Measurements from ENCODE around the gene IFITM1.
"Not testable (repeated sequence)": the region's sequence is repeated elsewhere in the genome, so short reads cannot be mapped to it uniquely, and the experiment has no call there.

Gene IFITM1

DNA sequence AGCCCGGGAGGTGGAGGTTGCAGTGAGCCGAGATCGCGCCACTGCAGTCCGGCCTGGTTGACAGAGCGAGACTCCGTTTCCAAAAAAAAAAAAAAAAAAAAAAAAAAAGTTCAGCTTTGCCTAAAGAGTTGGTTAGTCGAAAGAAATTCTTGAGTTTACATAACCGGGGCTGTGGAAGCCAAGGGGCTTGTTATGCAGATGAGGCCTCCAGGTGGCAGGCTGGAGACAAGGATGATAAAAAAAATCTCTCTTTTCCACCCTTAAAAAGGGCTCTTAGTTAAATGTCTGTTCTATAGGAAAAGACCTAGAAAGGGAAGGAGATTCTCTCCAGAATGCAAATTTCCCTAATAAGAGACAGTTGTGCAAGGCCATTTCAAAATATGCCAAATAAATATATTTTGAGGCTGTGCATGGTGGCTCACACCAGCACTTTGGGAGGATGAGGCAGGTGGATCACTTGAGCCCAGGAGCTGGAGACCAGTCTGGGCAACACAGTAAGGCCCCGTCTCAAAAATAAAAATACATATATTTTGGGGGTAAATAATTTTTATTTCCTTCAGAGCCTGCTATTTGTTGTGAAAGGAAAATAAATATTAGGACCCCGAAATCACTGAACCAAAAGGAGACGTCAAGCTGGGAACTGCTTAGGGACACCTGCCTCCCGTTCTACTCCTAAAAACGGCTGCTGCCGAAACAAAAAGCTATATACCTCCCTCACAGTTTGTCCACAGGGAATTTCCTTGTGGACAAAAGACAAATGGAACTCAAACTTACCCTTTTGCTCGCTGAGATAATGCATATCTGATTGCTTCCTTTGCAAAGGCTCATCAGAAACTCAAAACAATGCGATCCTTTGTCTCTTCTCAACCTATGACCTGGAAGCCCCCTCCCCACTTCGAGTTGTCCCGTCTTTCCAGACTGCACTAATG is 8.7 kb upstream of the IFITM1 start:
- in situ Hi-C loops (cut with HindIII; ENCODE audit: low pct_ligation_motif_present, low pct_unique_long_range_greater_than_20kb, low sequenced_read_pairs), result no loop called here
- peak; percentile 57 for DNase-seq

DNA sequence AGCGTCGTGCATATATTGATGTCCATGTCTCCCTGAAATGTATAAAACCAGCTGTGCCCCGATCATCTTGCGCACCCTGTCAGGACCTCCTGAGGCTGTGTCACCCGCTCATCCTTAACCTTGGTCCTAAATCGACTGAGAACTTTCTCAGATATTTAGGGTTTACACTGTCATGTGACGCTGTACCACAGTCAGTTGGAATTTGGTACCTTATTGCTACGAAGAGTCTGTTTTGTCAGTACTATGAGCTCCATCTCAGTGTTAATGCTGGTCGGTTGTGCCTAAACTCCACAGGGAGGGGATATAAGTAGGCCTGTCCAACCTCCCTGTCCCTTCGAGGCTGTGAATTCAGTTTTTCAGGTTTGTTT is 8.0 kb upstream of the IFITM1 start:
- in situ Hi-C loops (cut with HindIII; ENCODE audit: low pct_ligation_motif_present, low pct_unique_long_range_greater_than_20kb, low sequenced_read_pairs), result no loop called here
- DNase-seq, result no peak

DNA sequence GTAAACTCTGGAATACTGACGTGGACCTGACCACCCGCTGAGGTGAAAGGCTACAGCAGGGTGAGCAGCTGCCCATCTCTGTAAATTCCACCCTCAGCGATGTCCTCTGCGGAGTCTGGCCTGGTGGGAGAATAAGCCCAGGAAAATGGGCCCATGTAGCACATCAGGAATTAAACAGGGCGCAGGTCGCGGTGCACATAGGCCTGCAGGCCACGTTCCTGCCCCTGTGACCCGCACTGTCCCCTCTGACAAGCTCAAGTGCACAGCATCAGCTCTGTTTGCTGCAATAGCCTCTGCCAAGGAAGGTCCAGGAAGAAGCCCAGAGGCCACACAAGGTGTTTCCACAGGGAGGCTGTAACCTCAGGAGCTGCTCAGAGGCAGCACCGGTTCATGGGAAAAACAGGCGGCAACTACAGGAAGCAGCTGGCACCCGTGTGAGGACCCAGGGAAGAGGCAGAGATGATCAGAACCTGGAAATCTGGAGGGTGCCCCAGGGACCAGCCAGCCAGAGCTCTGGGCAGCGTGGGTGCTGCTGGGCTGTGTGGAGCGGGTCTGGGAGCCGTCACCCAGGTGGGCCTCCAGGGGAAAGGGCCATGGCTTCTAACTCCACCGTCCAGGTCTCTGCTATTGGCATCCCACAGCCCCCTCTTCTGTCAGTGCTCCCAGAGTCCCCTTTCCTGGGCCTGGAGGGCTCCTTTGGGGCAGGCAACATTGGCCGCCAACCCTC is 7.0 kb upstream of the IFITM1 start:
- no peak for DNase-seq
- in situ Hi-C loops (cut with HindIII; ENCODE audit: low pct_ligation_motif_present, low pct_unique_long_range_greater_than_20kb, low sequenced_read_pairs), result no loop called here

DNA sequence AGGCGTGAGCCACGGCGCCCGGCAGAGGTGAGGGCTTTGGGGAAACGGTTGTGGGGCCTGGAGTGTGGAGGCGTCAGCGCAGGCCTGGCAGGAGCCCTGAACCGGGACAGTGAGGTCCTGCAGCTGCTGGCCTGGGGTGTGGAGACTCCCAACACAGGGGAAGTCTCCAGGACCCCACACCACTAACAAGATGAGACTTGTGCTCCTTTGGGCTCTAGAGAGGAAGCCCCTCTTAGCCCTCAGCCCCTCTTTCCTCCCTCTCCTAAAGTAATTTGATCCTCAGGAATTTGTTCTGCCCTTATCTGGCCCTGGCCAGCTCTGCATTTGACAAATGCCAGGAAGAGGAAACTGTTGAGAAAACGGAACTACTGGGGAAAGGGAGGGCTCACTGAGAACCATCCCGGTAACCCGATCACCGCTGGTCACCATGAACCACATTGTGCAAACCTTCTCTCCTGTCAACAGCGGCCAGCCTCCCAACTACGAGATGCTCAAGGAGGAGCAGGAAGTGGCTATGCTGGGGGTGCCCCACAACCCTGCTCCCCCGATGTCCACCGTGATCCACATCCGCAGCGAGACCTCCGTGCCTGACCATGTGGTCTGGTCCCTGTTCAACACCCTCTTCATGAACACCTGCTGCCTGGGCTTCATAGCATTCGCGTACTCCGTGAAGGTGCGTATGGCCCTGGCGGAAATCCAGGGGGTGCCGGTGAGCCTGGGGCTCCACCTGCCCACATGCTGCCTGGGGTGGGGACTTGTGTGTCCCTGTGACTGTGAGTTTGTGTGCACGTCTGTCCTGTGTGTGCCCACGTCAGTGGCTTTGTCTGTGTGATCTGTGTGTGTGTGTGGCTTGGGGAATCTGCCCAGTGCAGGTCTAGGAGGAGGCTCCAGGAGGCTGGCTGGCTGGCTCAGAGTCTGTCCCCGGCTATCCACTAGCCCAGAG is 5.8 kb upstream of the IFITM1 start, which contains the start of gene IFITM2:
IFITM2 (plus strand) TSS at position 51 of the 943 bp plus-strand sequence; CDS start at position 428, 377 bp downstream.
- DNase-seq, result peak; percentile 58
- in situ Hi-C loops (cut with HindIII; ENCODE audit: low pct_ligation_motif_present, low pct_unique_long_range_greater_than_20kb, low sequenced_read_pairs), result not testable (repeated sequence)

DNA sequence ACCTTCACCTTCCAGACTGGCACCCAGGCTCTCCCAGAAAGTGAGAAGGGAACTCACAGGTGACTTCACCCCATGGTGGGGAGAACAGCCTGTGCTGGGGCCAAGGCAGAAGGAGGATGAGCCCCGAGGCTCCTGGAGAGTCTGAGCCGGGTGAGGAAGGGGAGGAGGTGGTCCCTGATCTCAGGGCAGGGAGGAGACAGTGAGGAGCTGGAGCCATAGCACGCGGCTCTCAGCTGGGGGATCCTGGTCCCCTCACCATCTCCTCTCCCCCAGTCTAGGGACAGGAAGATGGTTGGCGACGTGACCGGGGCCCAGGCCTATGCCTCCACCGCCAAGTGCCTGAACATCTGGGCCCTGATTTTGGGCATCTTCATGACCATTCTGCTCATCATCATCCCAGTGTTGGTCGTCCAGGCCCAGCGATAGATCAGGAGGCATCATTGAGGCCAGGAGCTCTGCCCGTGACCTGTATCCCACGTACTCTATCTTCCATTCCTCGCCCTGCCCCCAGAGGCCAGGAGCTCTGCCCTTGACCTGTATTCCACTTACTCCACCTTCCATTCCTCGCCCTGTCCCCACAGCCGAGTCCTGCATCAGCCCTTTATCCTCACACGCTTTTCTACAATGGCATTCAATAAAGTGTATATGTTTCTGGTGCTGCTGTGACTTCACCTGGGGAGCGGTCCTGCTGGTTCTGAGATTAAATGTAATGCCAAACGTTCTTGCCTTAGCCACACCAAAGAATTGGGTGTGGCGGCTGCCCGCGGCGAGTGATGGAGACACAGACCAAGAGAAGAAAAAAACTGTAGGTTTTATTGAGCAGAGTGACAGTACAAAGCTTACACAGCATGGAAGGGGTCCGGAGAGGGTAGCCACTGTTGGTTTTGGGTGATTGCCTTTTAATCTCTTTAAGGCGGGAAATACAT is 4.8 kb upstream of the IFITM1 start:
- DNase-seq; in situ Hi-C loops (cut with HindIII; ENCODE audit: low pct_ligation_motif_present, low pct_unique_long_range_greater_than_20kb, low sequenced_read_pairs): not testable (repeated sequence)

DNA sequence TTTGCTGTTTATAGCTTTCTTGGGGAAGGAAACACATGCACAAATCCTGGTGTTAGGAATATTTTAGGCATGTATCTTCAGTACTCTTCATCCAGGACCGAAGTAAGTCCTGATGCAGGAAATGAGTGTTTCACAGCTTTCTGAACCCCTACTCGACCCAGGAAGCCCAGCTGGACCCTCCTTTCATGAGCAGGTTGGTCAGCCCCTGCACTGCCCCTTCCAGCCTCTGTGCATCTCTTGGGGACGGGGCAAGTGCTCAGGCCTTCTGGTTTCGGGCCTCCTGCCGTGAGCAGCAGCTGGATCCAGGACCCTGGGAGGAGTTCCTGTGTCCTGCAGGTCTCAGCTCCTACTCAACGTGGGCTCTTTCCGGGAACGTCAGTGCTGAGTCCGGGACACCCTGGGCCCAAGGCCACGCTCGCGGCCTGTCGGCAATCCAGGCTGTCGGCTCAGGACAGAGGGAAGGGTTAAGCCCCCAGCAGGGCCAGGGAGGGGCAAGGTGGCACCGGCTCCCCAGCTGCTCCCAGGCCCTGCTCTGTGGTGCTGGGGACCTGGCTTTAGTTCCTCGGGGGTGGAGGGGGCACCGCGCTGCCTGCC is 3.8 kb upstream of the IFITM1 start:
- DNase-seq, result peak; percentile 8
- in situ Hi-C loops (cut with HindIII; ENCODE audit: low pct_ligation_motif_present, low pct_unique_long_range_greater_than_20kb, low sequenced_read_pairs), result not testable (repeated sequence)

DNA sequence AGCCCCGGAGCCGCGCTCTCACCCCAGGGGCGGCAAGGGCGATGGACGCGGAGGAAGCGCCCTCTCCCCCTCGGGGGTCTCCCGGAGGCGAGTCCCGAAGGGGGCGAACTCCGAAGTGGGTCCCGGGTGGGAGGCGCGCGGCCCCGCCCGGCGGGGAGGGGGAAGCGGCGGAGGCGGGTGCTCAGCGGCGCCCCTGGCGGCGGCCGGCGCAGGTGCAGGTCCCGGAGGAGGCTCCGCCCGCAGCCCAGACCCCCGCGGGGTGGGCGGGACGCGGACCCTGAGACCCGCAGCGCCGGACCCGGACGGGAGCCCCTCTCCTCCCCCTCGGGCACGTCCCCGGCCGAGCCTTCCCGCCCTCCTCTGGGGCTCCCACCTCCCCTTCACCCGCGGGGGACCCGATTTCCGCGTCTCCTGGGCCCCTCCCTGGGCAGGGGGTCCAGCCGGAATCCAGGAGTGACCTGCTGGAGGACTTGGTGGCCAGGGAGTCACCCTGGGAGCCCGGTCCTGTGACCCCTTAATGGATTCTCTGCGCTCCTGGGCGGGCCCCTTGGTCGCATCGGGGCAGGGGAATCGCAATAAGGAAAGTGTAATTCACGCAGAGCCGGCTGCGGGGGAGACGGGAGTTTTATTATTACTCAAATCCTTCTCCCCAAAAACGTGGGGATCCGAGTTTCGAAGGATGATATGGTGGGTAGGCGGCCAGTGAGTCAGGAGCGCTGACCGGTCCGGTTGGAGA is 2.7 kb upstream of the IFITM1 start:
- DNase-seq; in situ Hi-C loops (cut with HindIII; ENCODE audit: low pct_ligation_motif_present, low pct_unique_long_range_greater_than_20kb, low sequenced_read_pairs): not testable (repeated sequence)

DNA sequence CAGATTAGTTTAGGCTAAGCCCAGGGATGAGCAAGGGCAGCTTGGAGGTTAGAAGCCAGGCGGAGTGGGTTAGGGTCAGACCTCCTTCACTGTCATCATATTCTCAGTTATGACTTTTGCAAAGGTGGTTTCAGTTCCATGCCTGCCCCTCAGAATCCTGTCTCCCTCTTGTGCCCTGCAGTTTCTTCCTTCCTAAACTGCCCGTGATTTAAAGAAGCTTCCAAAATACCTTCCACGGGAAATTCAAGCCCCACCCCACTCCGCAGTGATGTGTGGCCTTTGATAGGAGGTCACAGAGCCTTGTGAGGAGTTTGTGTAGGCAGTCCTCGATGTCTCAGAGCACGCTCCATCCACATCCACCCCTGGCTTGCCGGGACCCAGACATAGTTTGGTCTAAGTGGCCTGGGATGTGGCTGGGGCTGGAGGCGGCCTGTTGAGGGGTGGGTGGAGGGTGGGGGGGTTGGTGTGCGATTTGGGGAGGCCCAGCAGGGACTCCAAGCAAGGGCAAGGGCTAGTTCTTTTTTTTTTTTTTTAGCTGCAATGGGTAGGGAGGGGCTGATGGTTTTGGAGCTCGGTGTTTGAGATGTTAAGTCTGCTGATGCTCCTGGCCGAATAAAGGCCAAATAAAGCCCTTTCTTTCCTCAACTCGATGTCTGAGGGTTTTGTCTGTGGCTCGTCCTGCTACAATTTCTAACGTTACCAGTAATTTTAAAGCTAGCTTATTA is 1.6 kb upstream of the IFITM1 start:
- DNase-seq, result no peak
- in situ Hi-C loops (cut with HindIII; ENCODE audit: low pct_ligation_motif_present, low pct_unique_long_range_greater_than_20kb, low sequenced_read_pairs), result no loop called here

DNA sequence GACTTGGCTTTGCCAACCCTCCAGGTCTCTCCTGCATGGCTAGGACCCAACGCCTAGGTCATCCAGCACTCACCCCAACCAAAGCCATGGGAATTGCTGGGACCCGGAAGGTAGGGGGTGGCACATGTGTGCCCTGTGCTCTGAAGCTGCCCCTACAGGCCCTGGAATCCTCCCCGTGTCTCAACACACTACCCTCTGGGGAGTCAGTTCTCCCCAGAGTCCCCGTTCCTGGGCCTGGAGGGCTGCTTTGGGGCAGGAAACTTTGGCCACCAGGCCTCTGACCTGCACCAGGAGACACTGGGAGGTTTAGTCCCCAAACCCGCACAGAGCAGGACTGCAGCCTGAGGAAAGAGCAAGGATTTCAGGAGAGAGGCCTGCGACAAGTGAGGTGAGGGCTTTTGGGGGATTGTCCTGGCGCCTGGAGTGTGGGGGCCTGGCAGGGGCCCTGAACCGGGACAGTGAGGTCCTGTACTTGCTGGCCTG is 495 bp upstream of the IFITM1 start:
- in situ Hi-C loops (cut with HindIII; ENCODE audit: low pct_ligation_motif_present, low pct_unique_long_range_greater_than_20kb, low sequenced_read_pairs), result no loop called here
- no peak for DNase-seq

DNA sequence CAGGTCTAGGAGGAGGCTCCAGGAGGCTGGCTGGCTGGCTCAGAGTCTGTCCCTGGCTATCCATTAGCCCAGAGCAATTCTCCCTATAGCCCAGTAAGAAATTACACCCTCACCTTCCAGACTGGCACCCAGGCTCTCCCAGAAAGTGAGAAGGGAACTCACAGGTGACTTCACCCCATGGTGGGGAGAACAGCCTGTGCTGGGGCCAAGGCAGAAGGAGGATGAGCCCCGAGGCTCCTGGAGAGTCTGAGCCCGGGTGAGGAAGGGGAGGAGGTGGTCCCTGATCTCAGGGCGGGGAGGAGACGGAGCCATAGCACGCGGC is 675 bp downstream of the IFITM1 start:
- DNase-seq; in situ Hi-C loops (cut with HindIII; ENCODE audit: low pct_ligation_motif_present, low pct_unique_long_range_greater_than_20kb, low sequenced_read_pairs): not testable (repeated sequence)

DNA sequence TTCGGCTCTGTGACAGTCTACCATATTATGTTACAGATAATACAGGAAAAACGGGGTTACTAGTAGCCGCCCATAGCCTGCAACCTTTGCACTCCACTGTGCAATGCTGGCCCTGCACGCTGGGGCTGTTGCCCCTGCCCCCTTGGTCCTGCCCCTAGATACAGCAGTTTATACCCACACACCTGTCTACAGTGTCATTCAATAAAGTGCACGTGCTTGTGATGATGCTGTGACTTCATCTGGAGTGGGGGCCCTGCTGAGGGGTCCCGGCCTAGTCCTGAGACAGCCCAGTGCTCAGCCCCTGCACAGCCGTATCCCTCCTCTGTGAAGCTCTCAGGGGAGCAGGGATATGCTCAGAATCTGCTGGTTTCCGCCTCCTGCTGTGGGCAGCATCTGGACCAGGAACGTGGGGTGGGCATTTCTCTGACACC is 1.2 kb downstream of the IFITM1 start:
- no peak for DNase-seq
- in situ Hi-C loops (cut with HindIII; ENCODE audit: low pct_ligation_motif_present, low pct_unique_long_range_greater_than_20kb, low sequenced_read_pairs), result no loop called here

DNA sequence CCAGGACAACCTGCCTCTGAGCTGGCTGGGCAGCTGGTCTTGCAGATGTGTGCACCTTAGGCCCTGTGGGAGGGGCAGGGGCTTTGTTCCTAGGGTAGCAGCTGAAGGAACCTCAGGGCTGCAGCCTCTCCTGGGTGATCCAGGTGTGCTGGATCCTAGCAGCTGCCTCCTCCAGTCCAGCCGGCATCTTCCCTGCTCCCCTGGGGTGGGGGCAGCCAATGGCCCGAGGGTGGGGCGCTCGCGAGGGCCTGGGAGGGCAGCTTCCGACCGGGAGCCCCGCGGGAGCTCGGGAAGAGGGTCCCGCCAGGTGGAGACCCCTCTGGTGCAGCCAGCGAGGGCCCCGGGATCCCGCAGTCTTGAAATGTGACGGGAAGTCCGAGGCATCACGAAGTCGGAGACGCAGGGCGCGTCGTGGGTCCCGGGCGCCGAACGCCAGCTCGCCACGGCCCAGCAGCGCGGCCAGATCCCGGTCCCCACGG is 1.7 kb downstream of the IFITM1 start:
- in situ Hi-C loops (cut with HindIII; ENCODE audit: low pct_ligation_motif_present, low pct_unique_long_range_greater_than_20kb, low sequenced_read_pairs), result no loop called here
- no peak for DNase-seq

DNA sequence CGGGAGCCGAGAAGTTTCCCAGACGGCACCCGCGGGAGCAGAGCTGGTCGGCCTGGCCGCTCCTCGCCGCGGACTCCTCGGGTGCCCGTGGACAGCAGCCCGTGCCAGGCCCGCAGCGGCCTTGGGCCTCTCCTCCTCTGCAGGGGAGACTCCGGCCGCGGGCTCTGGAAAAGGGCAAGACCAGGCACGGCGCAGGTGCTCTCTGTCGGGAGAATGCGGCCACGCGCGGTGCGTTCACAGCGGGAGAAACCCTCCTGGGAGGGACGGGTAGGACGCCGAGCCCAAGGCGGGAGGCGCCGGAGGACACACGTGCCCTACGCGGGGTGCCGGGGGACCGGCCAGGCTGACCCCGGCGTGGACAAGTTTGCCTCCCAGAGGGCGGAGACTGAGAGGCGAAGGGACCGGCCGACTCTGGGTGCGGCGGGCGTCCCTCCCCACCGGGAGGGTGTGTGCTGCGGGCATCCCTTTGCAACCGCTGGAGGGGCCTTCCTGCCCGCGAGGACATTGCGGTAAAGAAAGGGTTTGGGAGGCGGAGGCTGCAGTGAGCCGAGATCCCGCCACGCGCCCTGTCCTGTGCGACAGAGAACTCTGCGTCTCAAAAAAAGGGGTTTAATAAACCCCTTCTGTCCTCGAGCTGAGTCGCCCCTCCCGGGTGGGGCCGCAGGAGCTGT is 2.3 kb downstream of the IFITM1 start:
- in situ Hi-C loops (cut with HindIII; ENCODE audit: low pct_ligation_motif_present, low pct_unique_long_range_greater_than_20kb, low sequenced_read_pairs), result no loop called here
- DNase-seq, result no peak

DNA sequence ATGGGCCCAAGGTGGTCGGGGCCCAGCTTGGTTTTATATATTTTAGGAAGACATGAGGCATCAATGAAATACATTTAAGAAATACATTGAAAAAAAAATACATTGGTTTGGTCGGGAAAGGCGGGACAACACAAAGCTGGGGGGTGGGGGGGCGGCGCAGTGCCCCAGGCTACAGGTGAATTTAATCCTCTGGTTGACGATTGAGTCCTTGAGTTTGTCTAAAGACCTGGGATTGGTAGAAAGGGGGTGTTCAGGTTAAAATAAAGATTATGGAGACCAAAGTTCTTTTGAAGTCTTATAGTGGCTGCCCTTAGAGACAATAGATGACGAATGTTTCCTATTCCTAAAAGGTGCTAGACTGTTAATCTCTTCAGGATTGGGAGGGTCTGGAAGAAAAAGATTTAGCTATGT is 3.1 kb downstream of the IFITM1 start:
- in situ Hi-C loops (cut with HindIII; ENCODE audit: low pct_ligation_motif_present, low pct_unique_long_range_greater_than_20kb, low sequenced_read_pairs), result no loop called here
- no peak for DNase-seq

DNA sequence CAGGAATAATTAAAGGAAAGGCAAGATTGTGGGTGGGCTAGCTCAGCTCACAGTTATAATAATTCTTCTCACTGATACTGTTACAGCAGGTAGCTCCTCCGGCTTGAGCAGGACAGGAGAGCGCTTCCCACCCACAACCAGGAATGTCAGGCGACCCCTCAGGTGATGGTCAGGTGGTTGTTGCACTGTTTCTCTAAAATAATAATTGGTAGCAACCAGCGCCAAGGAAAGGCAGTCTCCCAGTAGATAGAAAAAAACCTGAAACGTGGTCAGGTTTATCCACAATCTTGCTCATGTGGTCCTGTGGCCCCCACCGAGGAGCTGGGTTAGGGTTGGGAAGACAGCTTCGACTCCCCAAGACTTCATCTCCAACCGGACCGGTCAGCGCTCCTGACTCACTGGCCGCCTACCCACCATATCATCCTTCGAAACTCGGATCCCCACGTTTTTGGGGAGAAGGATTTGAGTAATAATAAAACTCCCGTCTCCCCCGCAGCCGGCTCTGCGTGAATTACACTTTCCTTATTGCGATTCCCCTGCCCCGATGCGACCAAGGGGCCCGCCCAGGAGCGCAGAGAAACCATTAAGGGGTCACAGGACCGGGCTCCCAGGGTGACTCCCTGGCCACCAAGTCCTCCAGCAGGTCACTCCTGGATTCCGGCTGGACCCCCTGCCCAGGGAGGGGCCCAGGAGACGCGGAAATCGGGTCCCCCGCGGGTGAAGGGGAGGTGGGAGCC is 4.0 kb downstream of the IFITM1 start:
- DNase-seq; in situ Hi-C loops (cut with HindIII; ENCODE audit: low pct_ligation_motif_present, low pct_unique_long_range_greater_than_20kb, low sequenced_read_pairs): not testable (repeated sequence)

Measured in ACHN (cell line).